ENCODE results near the gene BCAR3.

Gene BCAR3

DNA sequence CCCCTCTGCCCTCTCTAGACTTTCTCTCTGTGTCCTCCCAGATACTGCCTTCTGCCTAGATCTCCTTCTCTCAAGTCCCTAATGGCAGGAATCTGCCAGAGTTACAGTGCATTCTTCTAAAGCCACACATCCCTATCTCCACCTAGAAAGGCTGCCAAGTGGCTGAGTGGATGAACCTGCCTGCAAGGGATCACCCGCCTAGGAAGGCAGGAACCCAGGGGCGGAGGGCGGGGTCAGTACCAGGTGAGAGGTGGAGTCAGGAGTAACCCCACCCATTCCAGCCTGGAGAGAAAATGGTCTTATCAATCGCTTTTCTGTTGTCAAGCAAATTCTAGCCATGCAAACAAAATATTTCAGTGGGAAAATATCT, 60.8 kb downstream of the BCAR3 start:
- no peak for DNase-seq (ENCODE audit: low read depth, low spot score)
- in situ Hi-C loops (cut with HindIII; ENCODE audit: low sequenced_read_pairs) = no loop called here
- no peak overlapping the region for H3K4me3 ChIP-seq (ENCODE audit: low read depth, low read length)
- TF ChIP-seq, protein P1, sequence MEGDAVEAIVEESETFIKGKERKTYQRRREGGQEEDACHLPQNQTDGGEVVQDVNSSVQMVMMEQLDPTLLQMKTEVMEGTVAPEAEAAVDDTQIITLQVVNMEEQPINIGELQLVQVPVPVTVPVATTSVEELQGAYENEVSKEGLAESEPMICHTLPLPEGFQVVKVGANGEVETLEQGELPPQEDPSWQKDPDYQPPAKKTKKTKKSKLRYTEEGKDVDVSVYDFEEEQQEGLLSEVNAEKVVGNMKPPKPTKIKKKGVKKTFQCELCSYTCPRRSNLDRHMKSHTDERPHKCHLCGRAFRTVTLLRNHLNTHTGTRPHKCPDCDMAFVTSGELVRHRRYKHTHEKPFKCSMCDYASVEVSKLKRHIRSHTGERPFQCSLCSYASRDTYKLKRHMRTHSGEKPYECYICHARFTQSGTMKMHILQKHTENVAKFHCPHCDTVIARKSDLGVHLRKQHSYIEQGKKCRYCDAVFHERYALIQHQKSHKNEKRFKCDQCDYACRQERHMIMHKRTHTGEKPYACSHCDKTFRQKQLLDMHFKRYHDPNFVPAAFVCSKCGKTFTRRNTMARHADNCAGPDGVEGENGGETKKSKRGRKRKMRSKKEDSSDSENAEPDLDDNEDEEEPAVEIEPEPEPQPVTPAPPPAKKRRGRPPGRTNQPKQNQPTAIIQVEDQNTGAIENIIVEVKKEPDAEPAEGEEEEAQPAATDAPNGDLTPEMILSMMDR (IDR thresholded peaks at IDR 0.05; ENCODE audit: low read depth, low read length) = no peak

- DNase-seq (ENCODE audit: low read depth, low spot score) = peak; percentile 13
- in situ Hi-C loops (cut with HindIII; ENCODE audit: low sequenced_read_pairs) = no loop called here
- H3K4me3 ChIP-seq (ENCODE audit: low read depth, low read length) = no peak overlapping the region
- TF ChIP-seq, protein P1 (IDR thresholded peaks at IDR 0.05; ENCODE audit: low read depth, low read length) = no peak
Observed at GRCh38 chr1:93620172-93620840, 61.3 kb downstream of the BCAR3 start.

DNA sequence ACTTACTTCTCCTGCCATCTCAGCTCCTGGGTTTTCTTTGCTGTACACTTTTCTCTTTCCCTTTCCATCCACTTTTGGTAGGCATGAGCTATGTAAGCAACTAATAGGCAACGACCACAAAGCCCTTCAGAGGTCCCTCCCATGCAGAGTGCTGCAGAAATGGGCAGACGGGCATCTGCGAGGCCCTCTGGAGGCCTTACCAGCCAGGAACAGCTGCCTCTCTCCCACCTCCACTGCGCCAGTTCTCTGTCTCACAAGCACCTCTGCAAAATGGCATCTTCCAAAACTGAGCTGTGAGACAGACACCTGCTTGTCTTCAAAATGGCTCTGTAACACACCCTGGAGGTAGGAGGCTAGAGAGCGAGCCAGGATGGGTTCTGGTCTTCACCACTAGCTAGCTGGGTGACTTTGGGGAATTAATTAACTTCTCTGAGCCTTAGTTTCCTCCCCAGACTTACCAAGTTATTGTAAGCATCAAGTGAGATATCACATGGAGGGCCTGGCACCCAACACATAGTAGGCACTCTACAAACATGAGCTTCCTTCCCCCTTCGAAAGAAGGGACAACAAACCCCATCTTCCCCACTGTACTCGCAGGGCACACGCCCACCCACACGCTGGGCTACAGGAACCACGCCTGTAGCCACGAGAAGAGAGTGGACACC, 62.0 kb downstream of the BCAR3 start:
- TF ChIP-seq, protein P1 (IDR thresholded peaks at IDR 0.05; ENCODE audit: low read depth, low read length) = no peak
- no peak overlapping the region for H3K4me3 ChIP-seq (ENCODE audit: low read depth, low read length)
- in situ Hi-C loops (cut with HindIII; ENCODE audit: low sequenced_read_pairs) = no loop called here
- DNase-seq (ENCODE audit: low read depth, low spot score) = no peak

DNA sequence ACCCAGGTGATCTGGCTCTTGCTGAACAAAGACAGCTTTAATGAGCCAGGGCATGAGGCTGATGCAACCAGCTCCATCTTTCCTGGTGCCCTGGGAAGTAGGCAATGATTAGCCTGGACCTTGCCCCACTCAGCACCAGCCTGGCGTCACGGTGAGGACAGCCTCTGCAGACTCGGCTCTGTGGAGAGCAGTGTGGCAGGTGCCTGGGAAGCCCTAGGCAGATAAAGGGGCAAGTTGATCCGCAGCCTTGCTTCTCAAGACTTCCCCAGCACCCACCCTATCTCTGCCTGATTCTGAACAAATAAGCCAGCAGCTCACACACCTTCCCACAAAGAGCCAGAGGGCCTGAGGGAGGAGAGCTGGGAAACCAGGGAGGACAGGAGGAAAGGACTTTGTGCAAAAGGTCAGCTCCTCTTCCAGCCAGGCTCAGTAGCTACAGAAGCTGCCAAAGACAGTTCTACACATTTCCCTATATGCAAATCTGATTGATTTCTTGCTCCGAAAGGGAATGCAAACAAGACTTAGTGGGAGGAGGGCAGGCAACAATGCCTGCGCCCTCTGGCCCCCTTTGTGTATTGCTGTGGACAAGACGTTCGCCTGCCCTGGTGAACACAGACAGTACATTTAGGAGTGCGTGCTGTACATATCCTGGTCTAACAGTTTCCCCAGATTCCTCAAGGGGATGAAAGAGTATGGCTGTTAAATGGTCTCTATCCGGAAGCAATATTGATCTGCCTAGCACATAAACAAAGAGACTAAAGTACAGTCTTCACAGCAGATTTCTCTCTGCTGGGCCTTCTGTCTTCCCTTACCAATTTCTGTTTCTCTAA, 63.8 kb downstream of the BCAR3 start:
- no peak overlapping the region for H3K4me3 ChIP-seq (ENCODE audit: low read depth, low read length)
- DNase-seq (ENCODE audit: low read depth, low spot score) = no peak
- TF ChIP-seq, protein P1 (IDR thresholded peaks at IDR 0.05; ENCODE audit: low read depth, low read length) = no peak
- in situ Hi-C loops (cut with HindIII; ENCODE audit: low sequenced_read_pairs) = no loop called here

DNA sequence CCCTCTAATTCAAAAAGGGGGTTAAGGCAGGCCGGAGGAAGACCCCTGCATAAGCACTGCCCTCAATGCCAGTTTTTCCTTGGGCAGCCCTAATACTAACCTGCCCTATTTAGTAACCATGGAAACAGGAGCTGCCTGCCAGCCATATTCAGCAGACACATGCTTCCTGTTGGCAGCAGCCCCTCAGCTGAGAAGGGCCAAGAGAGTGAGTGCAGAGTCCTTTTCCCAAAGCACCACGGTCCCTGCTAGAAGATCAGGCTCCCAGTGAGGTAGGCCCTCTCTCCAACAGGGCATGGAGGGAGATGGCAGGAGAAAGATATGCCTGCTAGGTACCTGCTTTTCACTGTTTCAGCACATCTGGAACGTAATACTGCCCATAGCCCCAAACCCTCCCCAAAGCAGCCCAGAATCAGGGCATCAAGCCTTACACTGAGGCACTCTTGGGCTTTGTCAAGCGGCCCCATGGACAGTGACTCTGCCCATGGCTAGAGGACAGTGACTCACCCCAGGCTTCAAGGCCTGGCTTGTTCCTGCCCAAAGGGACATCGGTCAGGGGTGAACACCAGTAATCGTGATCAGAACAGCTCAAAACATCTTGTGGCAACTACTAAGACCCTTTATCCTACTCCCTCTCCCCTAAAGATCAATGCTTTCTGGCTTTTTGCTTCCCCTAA, 64.5 kb downstream of the BCAR3 start:
- no peak overlapping the region for H3K4me3 ChIP-seq (ENCODE audit: low read depth, low read length)
- DNase-seq (ENCODE audit: low read depth, low spot score) = no peak

More for the DNA sequence above, 64.5 kb downstream of the BCAR3 start:
- in situ Hi-C loops (cut with HindIII; ENCODE audit: low sequenced_read_pairs) = no loop called here
- TF ChIP-seq, protein P1 (IDR thresholded peaks at IDR 0.05; ENCODE audit: low read depth, low read length) = no peak
